ENCODE data around the gene HMX1.

- no peak for TF ChIP-seq CTCF (IDR thresholded peaks at IDR 0.05; ENCODE audit: insufficient read depth, low read length)
- no peak for TF ChIP-seq POLR2AphosphoS5 (IDR thresholded peaks at IDR 0.05; ENCODE audit: low read depth)
- no peak for TF ChIP-seq GABPA (IDR thresholded peaks at IDR 0.05; ENCODE audit: low read depth)
- no peak for TF ChIP-seq REST (IDR thresholded peaks at IDR 0.05; ENCODE audit: insufficient replicate concordance, low read depth)
Observed at GRCh38 chr4:8879574-8879973, 7.9 kb upstream of the HMX1 start.
